CD4-positive, alpha-beta T cell treated with Interleukin-6 at 100 ng/mL for 8 hours (primary cell): ENCODE measurements around the gene PPFIBP2.
"Not testable (repeated sequence)": the region's sequence is repeated elsewhere in the genome, so short reads cannot be mapped to it uniquely, and the experiment has no call there.

Experiments used
- DNase-seq: peaks from one replicate; pipeline ENCODE4 v3.0.0-alpha.2; 2020; ENCODE audit warnings: mixed read lengths, low spot score

PPFIBP2 gene

DNA sequence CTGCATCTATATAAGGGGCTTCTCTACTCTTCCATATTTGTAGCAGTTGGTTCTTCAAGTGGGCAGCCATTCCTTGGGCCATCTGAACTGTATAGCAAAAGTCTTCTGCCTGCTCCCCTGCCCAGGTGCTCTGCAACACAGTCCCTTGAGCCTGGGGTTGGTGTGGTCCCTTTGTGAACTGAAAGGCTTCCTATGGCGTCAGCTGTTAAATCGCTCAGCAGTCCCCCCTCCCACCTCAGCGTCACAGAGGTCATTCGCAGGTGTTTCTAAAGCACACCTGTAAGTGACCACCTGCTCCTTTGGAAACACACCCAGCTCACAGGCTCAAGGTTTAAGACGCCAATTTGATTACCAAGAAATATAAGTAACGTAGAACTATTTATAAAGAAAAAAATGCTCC lies 122.6 kb downstream of the PPFIBP2 start:
- DNase-seq: no peak

DNA sequence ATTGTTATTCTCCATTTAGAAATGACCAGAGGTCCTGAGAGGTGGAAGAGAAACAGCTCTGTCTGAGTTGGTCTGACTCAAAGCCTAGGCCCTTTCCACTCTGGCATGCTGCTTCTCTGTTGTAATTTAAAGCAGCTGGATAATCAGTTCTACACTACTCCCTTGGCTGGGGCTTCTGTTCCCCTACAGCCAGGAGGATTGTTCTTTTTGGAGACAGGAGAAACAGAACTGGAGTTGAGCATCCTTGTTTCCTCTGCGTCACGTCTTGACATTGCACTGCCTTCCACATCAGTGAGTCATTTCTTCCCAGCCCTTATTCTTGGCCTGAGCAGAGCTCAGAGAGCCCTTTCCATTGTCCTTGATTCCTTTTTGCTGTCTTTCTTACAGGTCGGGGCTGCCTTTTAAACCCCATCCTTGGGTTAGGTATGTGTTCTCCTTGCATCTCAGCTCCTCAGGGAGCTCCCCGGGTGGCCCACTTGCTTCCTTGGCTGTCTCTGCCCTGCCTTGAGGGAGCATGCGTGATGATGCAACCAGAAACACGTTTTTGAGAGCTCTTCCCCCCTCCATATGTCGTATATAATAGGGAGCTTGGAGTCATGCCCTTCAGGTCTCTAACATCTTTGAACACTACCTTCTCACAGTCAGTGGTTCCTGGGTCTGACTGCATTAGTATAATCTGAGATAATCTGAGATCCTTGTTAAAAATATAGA lies 123.8 kb downstream of the PPFIBP2 start:
- DNase-seq: no peak

- DNase-seq: no peak
Observed at GRCh38 chr11:7638710-7639642, 125.2 kb downstream of the PPFIBP2 start.

GRCh38 chr11:7639643-7640025 lies 125.8 kb downstream of the PPFIBP2 start:
- DNase-seq: no peak

- DNase-seq: no peak
Observed at GRCh38 chr11:7640816-7641215, 127.0 kb downstream of the PPFIBP2 start.

- no peak for DNase-seq
Observed at GRCh38 chr11:7642747-7643146, 128.9 kb downstream of the PPFIBP2 start.

GRCh38 chr11:7643314-7643713 lies 129.5 kb downstream of the PPFIBP2 start:
- DNase-seq: no peak

- no peak for DNase-seq
Observed at GRCh38 chr11:7645206-7645605, 131.4 kb downstream of the PPFIBP2 start.

- DNase-seq: no peak
Observed at GRCh38 chr11:7646866-7647265, 133.1 kb downstream of the PPFIBP2 start.

- DNase-seq: no peak
Observed at GRCh38 chr11:7648264-7648663, 134.5 kb downstream of the PPFIBP2 start.

DNA sequence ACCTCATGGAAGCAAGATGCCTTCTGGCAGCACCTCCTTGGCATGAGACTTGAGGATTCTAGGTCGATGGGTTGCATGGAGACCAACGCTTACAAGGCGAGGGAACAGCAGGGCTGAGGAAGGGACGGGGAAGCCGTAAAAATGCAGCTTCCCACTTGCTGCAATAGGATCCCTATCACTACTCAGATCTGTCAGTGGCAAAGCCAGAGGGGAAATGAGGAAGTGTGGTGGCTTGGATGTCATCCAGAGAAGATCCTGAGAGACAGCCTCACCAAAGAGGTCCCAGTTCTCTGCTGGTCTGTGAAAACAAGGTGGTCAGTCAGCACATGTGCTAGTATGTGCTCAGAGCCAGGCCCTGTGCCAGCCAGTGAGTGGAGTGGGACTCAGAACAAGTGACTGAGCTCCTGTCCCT lies 137.3 kb downstream of the PPFIBP2 start:
- DNase-seq: no peak

- DNase-seq: no peak
Observed at GRCh38 chr11:7651700-7652099, 137.9 kb downstream of the PPFIBP2 start.

DNA sequence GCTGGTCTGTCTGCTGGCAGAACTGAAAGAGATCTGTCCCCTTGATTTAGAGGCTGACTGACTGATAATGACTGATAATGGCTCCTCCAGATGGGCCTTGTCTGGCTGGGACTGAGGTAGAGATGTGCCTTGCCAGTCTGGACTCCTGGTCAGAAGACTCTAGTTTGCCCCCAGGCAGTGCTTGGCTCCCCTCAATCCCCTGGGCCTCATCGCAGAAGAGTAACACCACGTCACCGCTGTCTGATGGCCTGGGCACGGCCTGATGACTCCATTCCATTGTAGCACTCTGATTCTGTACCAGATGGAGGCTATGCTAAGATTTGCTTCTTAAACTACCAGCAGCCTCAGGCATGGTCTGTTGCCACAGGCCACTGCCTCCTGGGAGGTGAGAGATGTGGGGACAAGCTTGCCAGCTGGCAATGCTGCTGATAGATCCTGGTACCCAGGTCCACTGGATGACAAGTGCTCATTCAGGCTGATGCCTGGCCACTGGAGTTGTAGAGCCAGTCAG lies 140.5 kb downstream of the PPFIBP2 start:
- DNase-seq: no peak

DNA sequence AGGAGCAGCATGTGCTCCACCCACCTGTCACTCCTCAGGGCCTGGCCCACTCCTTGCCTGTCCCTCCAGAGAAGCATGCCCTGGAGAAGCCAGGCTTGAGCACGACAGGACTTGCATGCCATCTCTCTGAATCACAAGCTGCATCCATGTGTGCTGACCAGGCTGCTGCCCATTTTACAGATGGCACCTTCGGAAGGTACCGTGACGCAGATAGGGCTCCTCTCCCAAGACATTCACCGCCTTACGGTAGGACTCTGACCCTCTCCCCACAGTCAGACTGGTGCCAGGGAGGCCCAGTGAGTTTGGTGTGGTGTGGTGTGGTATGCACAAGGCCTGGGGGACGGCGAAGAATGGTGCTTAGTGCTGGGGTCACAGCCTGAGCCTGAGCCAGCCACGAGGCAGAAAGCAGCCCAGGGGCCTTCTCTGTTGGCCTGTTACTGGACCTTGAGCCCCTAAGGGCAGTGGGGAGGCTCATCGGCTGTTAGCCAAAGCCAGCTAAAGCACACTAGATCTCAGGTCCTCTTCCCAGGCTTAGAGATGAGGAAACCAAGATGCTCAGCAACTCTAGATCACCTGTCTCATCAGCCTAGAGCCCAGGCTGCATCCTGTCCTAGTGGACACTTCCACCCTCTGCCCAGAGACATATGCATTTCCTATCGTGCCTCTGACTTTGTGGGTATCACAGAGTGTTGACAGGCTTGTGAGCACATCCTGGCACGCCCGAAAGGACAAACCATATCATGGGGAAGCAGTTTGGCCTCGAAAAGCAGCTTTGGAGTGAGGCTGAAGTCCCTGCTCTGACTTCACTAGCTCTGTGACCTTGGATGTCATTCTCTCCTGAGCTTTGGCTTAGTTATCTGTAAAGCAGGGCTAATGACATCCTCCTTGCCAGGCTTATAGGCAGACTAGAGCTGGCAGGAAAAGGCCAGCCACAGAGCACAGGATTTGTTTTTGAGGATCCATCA lies 141.7 kb downstream of the PPFIBP2 start:
- no peak for DNase-seq

DNA sequence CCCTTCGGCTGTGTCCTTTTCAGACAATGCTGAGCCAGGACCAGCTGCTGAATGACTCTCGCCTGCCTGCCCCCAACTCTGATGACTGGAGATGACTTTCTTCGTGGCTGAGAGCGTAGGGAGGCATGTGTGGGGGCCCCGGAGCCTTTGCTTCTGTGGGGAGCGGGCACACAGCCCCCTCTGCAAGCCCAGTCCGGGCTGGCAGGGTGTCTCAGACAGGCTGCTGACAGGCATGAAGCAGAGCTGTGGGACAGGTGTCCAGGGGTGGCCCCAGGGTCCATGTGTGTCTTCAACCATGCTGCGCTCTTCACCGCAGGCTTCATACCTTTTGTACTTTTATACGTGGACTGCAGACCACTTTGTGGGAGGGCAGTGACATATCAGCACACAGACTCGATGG lies 142.9 kb downstream of the PPFIBP2 start:
- DNase-seq: no peak

DNA sequence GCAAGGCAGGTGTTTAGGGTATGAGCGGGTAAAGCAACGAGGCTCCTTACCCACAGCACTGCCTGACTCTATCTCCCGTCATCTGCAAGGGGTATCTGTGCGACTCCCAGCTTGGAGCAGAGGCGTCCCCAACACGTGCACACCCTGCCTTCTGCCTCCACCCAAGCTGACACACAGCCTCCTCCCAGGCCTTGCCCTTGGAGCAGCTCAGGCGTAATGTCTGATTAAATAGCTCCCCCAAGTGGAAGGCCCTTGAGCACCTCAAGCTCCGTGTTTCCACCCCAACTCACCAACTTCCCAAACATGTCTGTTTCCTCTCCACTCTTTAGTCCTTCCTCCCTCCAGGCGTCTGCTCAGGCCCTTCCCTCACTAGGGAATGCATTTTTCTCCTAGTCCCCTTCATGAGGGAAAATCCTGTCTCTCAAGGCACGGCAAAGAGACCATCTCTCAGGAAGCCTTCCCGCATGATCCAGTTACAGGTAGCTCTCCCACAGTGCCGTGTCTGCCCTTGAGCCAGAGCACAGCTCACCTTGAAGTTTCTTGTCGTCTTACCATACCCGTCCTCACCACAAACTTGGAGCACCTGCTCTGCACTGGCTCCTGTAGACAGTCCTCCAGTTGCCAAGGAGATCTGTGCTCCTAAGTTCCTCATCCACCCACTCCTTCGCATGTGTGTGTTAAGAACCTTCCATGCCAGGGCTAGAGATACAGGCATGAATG lies 143.7 kb downstream of the PPFIBP2 start:
- peak; percentile 16 for DNase-seq

DNA sequence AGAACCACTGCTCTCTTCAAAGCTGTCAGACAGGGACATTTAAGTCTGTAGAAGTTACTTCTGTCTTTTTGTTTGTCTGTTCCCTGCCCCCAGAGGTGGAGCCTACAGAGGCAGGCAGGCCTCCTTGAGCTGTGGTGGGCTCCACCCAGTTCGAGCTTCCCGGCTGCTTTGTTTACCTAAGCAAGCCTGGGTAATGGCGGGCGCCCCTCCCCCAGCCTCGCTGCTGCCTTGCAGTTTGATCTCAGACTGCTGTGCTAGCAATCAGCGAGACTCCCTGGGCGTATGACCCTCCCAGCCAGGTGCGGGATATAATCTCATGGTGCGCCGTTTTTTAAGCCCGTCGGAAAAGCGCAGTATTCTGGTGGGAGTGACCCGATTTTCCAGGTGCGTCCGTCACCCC lies 149.7 kb downstream of the PPFIBP2 start:
- not testable (repeated sequence) for DNase-seq

- no peak for DNase-seq
Observed at GRCh38 chr11:7664867-7665266, 151.1 kb downstream of the PPFIBP2 start.

- peak; percentile 64 for DNase-seq
Observed at GRCh38 chr11:7665473-7666291, 151.9 kb downstream of the PPFIBP2 start.

- DNase-seq: no peak
Observed at GRCh38 chr11:7666292-7666866, 152.6 kb downstream of the PPFIBP2 start.
